ENCODE results near the gene PNPLA6. TPM values are rescaled to one million over a fixed set of nuclear protein-coding genes. Genes with fewer than 3 reads are reported as not detected.
"Not testable (repeated sequence)": the region's sequence is repeated elsewhere in the genome, so short reads cannot be mapped to it uniquely, and the experiment has no call there.

PNPLA6 gene
- total and polyA plus RNA-seq, 2 experiments from 2014 or later, result 65.0 to 86.6 TPM

GRCh38 chr19:7575434-7576040 is 40.0 kb downstream of the PNPLA6 start:
- TF ChIP-seq EZH2phosphoT487 (IDR thresholded peaks at IDR 0.05; ENCODE audit: insufficient read depth, low read depth) (no peak), EZH2 (IDR thresholded peaks at IDR 0.05; ENCODE audit: insufficient read depth, poor library complexity, severe bottlenecking) (no peak)
- peak; percentile 52 for DNase-seq

GRCh38 chr19:7577422-7577821 is 41.9 kb downstream of the PNPLA6 start:
- H3K9ac ChIP-seq; DNase-seq; H3K4me3 ChIP-seq; H3K9me3 ChIP-seq (ENCODE audit: low read depth); H3K79me2 ChIP-seq (ENCODE audit: insufficient read depth); H3K36me3 ChIP-seq (ENCODE audit: low read depth); H4K20me1 ChIP-seq (ENCODE audit: insufficient read depth); H3K9me2 ChIP-seq (ENCODE audit: insufficient read depth); H3K27ac ChIP-seq; H3K27me3 ChIP-seq (replicated peaks; ENCODE audit: insufficient read depth); H3K4me1 ChIP-seq (ENCODE audit: insufficient read depth); in situ Hi-C loops (cut with MboI); H3K4me2 ChIP-seq (ENCODE audit: unreplicated experiment); H2AFZ ChIP-seq; H3F3A ChIP-seq (ENCODE audit: insufficient read depth): not testable (repeated sequence)
- 86 to 100% methylated on average over 1 of the region's 1 CpG for WGBS, 2 experiments (ENCODE audit: low coverage in 1 of 2, low lambda C conversion rate in 2 of 2, missing lambda C conversion rate in 2 of 2)

More at GRCh38 chr19:7575434-7576040, 40.0 kb downstream of the PNPLA6 start:
- H3K27ac ChIP-seq, result no peak overlapping the region
- H3K9me3 ChIP-seq (ENCODE audit: low read depth), result no peaks in the 10 kb centered on the region
- no peak overlapping the region for H2AFZ ChIP-seq
- no peaks in the 10 kb centered on the region for H3K9me2 ChIP-seq (ENCODE audit: insufficient read depth)
- no peak overlapping the region for H3K4me2 ChIP-seq (ENCODE audit: unreplicated experiment)
- no peaks in the 10 kb centered on the region for H3K4me1 ChIP-seq (ENCODE audit: insufficient read depth)
- H4K20me1 ChIP-seq (ENCODE audit: insufficient read depth), result no peaks in the 10 kb centered on the region
- H3K4me3 ChIP-seq, result no peak overlapping the region
- in situ Hi-C loops (cut with MboI), result no loop called here
- WGBS, 2 experiments (ENCODE audit: low coverage in 1 of 2, low lambda C conversion rate in 2 of 2, missing lambda C conversion rate in 2 of 2), result 55 to 63% methylated on average over 9 of the region's 9 CpGs
- H3K36me3 ChIP-seq (ENCODE audit: low read depth), result no peaks in the 10 kb centered on the region
- H3K9ac ChIP-seq, result no peak overlapping the region
- H3K27me3 ChIP-seq (replicated peaks; ENCODE audit: insufficient read depth), result no peaks in the 10 kb centered on the region; the same call in 1 of the 2 replicates
- H3F3A ChIP-seq (ENCODE audit: insufficient read depth), result no peaks in the 10 kb centered on the region
- no peaks in the 10 kb centered on the region for H3K79me2 ChIP-seq (ENCODE audit: insufficient read depth)

- DNase-seq, result no peak
- no peaks in the 10 kb centered on the region for H3F3A ChIP-seq (ENCODE audit: insufficient read depth)
- no peaks in the 10 kb centered on the region; the same call in 1 of the 2 replicates for H3K27me3 ChIP-seq (replicated peaks; ENCODE audit: insufficient read depth)
- TF ChIP-seq EZH2 (IDR thresholded peaks at IDR 0.05; ENCODE audit: insufficient read depth, poor library complexity, severe bottlenecking) (no peak), EZH2phosphoT487 (IDR thresholded peaks at IDR 0.05; ENCODE audit: insufficient read depth, low read depth) (no peak)
- no peaks in the 10 kb centered on the region for H3K9me3 ChIP-seq (ENCODE audit: low read depth)
- H3K9ac ChIP-seq, result no peak overlapping the region
- H3K4me1 ChIP-seq (ENCODE audit: insufficient read depth), result no peaks in the 10 kb centered on the region
- no peaks in the 10 kb centered on the region for H3K79me2 ChIP-seq (ENCODE audit: insufficient read depth)
- in situ Hi-C loops (cut with MboI), result no loop called here
- WGBS, 2 experiments (ENCODE audit: low coverage in 1 of 2, low lambda C conversion rate in 2 of 2, missing lambda C conversion rate in 2 of 2), result 40 to 46% methylated on average over 6 of the region's 6 CpGs
- no peaks in the 10 kb centered on the region for H4K20me1 ChIP-seq (ENCODE audit: insufficient read depth)
- H3K4me2 ChIP-seq (ENCODE audit: unreplicated experiment), result no peak overlapping the region
- H3K4me3 ChIP-seq, result no peak overlapping the region
- H2AFZ ChIP-seq, result no peak overlapping the region
- H3K27ac ChIP-seq, result no peak overlapping the region
- H3K9me2 ChIP-seq (ENCODE audit: insufficient read depth), result no peaks in the 10 kb centered on the region
- no peaks in the 10 kb centered on the region for H3K36me3 ChIP-seq (ENCODE audit: low read depth)
Measured at GRCh38 chr19:7578127-7578526, 42.6 kb downstream of the PNPLA6 start.

GRCh38 chr19:7579182-7579581 is 43.7 kb downstream of the PNPLA6 start:
- no peaks in the 10 kb centered on the region for H3K9me2 ChIP-seq (ENCODE audit: insufficient read depth)
- H3K4me3 ChIP-seq, result no peak overlapping the region
- no peaks in the 10 kb centered on the region; the same call in 1 of the 2 replicates for H3K27me3 ChIP-seq (replicated peaks; ENCODE audit: insufficient read depth)
- WGBS, 2 experiments (ENCODE audit: low coverage in 1 of 2, low lambda C conversion rate in 2 of 2, missing lambda C conversion rate in 2 of 2), result 67 to 76% methylated on average over 6 of the region's 6 CpGs
- H3K4me1 ChIP-seq (ENCODE audit: insufficient read depth), result no peaks in the 10 kb centered on the region
- TF ChIP-seq EZH2phosphoT487 (IDR thresholded peaks at IDR 0.05; ENCODE audit: insufficient read depth, low read depth) (no peak), EZH2 (IDR thresholded peaks at IDR 0.05; ENCODE audit: insufficient read depth, poor library complexity, severe bottlenecking) (no peak)
- no peaks in the 10 kb centered on the region for H3K9me3 ChIP-seq (ENCODE audit: low read depth)
- H2AFZ ChIP-seq, result no peak overlapping the region
- no peak overlapping the region for H3K27ac ChIP-seq
- no peak overlapping the region for H3K9ac ChIP-seq
- no peaks in the 10 kb centered on the region for H3K36me3 ChIP-seq (ENCODE audit: low read depth)
- H3F3A ChIP-seq (ENCODE audit: insufficient read depth), result no peaks in the 10 kb centered on the region
- H4K20me1 ChIP-seq (ENCODE audit: insufficient read depth), result no peaks in the 10 kb centered on the region
- in situ Hi-C loops (cut with MboI), result no loop called here
- no peak overlapping the region for H3K4me2 ChIP-seq (ENCODE audit: unreplicated experiment)
- H3K79me2 ChIP-seq (ENCODE audit: insufficient read depth), result no peaks in the 10 kb centered on the region
- no peak for DNase-seq

GRCh38 chr19:7582446-7582845 is 46.9 kb downstream of the PNPLA6 start:
- Histone ChIP-seq H3K4me2 (ENCODE audit: unreplicated experiment) (no peak overlapping the region), H3K27me3 (replicated peaks; ENCODE audit: insufficient read depth) (peaks cover 5% of the 10 kb centered on the region; the same call in 1 of the 2 replicates), H3K9me3 (ENCODE audit: low read depth) (no peaks in the 10 kb centered on the region), H3K4me1 (ENCODE audit: insufficient read depth) (no peaks in the 10 kb centered on the region), H3K9ac (no peak overlapping the region), H3K27ac (no peak overlapping the region), H3K9me2 (ENCODE audit: insufficient read depth) (no peaks in the 10 kb centered on the region), H3K79me2 (ENCODE audit: insufficient read depth) (no peaks in the 10 kb centered on the region), H3F3A (ENCODE audit: insufficient read depth) (no peaks in the 10 kb centered on the region), H4K20me1 (ENCODE audit: insufficient read depth) (no peaks in the 10 kb centered on the region), H2AFZ (no peak overlapping the region), H3K4me3 (no peak overlapping the region), H3K36me3 (ENCODE audit: low read depth) (no peaks in the 10 kb centered on the region)
- TF ChIP-seq EZH2 (IDR thresholded peaks at IDR 0.05; ENCODE audit: insufficient read depth, poor library complexity, severe bottlenecking) (no peak), EZH2phosphoT487 (IDR thresholded peaks at IDR 0.05; ENCODE audit: insufficient read depth, low read depth) (no peak)
- in situ Hi-C loops (cut with MboI), result no loop called here
- DNase-seq, result no peak
- WGBS, 2 experiments (ENCODE audit: low coverage in 1 of 2, low lambda C conversion rate in 2 of 2, missing lambda C conversion rate in 2 of 2), result 47 to 49% methylated on average over 11 of the region's 11 CpGs

Data from GM23248 (cell line).